Activated naive CD4-positive, alpha-beta T cell treated with Interleukin-2 at 50 U/mL for 16 hours (primary cell): ENCODE results near the gene SCML1.

ENCODE experiments used
- DNase-seq: peaks from one replicate; pipeline ENCODE4 v3.0.0-alpha.2; 2020

The SCML1 gene

DNA sequence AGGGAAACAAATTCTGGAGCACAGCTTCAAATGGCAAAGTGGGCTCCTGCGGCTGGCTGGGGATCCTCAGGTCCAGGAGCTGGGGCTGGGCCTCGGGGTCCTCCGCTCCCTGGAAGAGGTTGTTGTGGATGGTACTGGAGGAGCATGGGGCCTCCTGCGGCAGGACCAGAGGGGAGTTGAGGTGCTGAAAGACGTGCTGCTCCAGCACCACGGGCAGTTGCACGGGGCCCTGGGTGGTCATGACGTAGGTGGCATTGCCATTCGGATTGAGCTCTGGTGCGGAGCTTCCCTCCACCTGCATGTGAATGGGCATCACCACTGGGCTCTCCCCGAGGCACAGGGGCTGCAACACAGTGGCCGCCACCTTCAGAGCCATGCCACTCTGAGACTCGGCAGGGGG is 64.1 kb downstream of the SCML1 start:
- no peak for DNase-seq

DNA sequence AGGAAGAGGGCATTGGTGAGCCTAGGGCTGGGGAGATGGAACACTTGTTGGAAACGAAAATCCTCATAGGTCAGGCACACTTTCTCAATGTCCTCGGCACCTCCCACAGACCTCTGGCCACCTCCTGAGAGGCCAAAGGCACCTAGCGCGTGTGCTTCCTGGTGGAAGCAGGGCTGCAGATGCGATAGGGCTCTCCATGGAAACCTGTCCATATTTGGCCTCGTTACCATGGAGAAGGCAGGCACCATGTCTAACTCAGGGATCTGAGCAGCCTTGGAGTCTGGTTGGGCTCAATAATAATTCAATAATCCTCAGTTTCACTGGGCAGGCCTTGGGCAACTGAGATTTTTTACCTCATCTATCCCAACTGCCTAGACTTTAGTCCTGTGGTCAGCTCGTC is 65.5 kb downstream of the SCML1 start:
- no peak for DNase-seq

- no peak for DNase-seq
Observed at GRCh38 chrX:17803449-17803848, 66.2 kb downstream of the SCML1 start.
